ENCODE results near the gene RUNDC3A. TPM values are rescaled to one million over a fixed set of nuclear protein-coding genes. Genes with fewer than 3 reads are reported as not detected.

Gene RUNDC3A
- under 1 TPM in 1 of 2 donors, not detected in 1; 0.81 TPM for total RNA-seq

DNA sequence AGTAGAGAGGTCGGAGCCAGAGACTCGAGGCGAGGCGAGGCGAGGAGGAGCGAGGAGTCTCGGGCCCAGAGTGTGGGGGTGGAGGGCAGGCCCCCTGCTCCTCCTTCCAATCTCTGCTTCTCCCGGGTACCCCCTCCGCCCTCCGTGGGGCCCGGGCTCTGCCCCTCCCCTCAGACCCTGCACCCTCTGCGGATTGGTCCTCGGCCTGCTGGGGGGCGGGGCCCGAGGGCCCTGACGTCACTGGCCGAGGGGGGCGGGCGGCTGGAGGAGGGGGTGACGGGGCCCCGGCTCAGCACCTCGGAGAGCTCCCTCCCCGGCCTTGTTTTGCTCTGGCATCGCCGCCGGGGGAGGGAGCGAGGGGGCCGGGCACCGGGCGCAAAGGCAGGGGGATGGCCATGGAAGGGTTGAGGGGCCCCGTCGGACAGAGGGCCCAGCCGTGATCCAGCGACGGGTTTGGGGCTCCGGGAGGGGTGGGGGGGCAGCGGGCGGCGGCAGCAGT, at the start of gene RUNDC3A:
Gene RUNDC3A (plus strand): TSS at position 282 of the 499 bp plus-strand sequence. CDS start 232 bp downstream, outside the sequence.
- peak; percentile 30 for DNase-seq (ENCODE audit: low spot score)
- Histone ChIP-seq H3K9me3 (no peaks in the 10 kb centered on the region), H3K4me1 (ENCODE audit: control insufficient read depth in 1 of 2, low read depth in 2 of 2) (peaks cover 7 to 16% of the 10 kb centered on the region in 2 donors), H3K4me3 (peak within 1 kb of the TSS; percentile 65), H3K27me3 (replicated peaks; ENCODE audit: insufficient read depth) (no peaks in the 10 kb centered on the region), H3K27ac (no peak within 1 kb of the TSS), H3K36me3 (no peaks in the 10 kb centered on the region)
- TF ChIP-seq, protein P1, sequence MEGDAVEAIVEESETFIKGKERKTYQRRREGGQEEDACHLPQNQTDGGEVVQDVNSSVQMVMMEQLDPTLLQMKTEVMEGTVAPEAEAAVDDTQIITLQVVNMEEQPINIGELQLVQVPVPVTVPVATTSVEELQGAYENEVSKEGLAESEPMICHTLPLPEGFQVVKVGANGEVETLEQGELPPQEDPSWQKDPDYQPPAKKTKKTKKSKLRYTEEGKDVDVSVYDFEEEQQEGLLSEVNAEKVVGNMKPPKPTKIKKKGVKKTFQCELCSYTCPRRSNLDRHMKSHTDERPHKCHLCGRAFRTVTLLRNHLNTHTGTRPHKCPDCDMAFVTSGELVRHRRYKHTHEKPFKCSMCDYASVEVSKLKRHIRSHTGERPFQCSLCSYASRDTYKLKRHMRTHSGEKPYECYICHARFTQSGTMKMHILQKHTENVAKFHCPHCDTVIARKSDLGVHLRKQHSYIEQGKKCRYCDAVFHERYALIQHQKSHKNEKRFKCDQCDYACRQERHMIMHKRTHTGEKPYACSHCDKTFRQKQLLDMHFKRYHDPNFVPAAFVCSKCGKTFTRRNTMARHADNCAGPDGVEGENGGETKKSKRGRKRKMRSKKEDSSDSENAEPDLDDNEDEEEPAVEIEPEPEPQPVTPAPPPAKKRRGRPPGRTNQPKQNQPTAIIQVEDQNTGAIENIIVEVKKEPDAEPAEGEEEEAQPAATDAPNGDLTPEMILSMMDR (IDR thresholded peaks at IDR 0.05), result no peak
- peak; percentile 36 for ATAC-seq (ENCODE audit: insufficient number of reproducible peaks, low FRiP score, low read depth)

DNA sequence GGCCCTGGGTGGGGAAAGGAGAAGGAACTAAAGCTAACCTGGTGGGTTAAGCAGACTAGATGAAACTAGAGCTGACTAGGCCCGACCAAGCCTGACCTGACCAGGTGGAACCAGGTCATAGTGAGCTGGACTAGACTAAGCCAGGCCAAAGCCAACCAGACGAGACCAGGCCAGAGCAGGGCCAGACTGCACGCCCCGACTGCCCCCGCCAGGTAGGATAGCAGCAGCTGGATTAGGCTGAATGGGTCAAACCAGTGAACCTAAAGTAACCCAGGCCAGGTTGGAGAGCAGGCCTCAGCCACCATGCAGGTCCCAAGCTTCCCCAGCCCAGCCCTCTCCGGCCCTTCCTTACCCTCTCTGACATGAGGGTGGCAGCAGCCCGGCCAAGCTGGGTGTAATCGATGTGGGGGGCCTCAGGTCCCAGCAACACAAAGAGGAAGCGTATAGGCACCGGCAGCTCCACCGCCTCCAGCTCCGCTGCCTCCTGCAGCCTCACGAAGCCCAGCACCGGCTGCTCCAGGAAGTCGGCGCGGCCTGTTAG, 49.5 kb upstream of the RUNDC3A start:
- DNase-seq (ENCODE audit: low spot score) (no peak), ATAC-seq (ENCODE audit: insufficient number of reproducible peaks, low FRiP score, low read depth) (no peak)
- no peak overlapping the region for H3K27ac ChIP-seq
- no peak overlapping the region for H3K4me3 ChIP-seq
- no peaks in the 10 kb centered on the region for H3K27me3 ChIP-seq (replicated peaks; ENCODE audit: insufficient read depth)
- TF ChIP-seq, protein P1 (IDR thresholded peaks at IDR 0.05), result no peak
- H3K36me3 ChIP-seq, result no peaks in the 10 kb centered on the region
- H3K9me3 ChIP-seq, result no peaks in the 10 kb centered on the region
- no peaks in the 10 kb centered on the region for H3K4me1 ChIP-seq (ENCODE audit: control insufficient read depth in 1 of 2, low read depth in 2 of 2)

DNA sequence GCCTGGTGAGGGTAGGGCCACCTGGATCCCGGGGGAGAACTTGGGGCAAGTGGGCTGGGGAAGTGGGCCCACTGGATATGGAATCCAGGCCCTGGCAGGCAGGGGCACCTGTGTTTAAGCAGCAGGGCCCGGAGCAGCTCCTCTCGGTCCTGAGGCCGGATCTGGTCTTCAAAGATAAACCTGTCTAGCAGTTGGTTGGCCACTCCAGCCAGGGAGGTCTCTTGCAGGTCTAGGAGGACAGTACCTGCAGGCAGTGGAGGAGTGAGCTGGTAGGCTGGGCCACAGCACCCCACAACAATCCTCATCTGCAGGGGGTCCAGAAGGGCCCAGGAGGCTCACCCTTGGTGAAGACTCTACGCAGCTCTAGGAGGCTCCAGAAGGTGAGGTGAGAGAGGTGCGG, 48.1 kb upstream of the RUNDC3A start:
- Histone ChIP-seq H3K36me3 (no peaks in the 10 kb centered on the region), H3K4me3 (no peak overlapping the region), H3K27ac (no peak overlapping the region), H3K4me1 (ENCODE audit: control insufficient read depth in 1 of 2, low read depth in 2 of 2) (no peaks in the 10 kb centered on the region), H3K27me3 (replicated peaks; ENCODE audit: insufficient read depth) (no peaks in the 10 kb centered on the region), H3K9me3 (no peaks in the 10 kb centered on the region)
- DNase-seq (ENCODE audit: low spot score), result no peak
- ATAC-seq (ENCODE audit: insufficient number of reproducible peaks, low FRiP score, low read depth), result no peak
- TF ChIP-seq, protein P1 (IDR thresholded peaks at IDR 0.05), result no peak

DNA sequence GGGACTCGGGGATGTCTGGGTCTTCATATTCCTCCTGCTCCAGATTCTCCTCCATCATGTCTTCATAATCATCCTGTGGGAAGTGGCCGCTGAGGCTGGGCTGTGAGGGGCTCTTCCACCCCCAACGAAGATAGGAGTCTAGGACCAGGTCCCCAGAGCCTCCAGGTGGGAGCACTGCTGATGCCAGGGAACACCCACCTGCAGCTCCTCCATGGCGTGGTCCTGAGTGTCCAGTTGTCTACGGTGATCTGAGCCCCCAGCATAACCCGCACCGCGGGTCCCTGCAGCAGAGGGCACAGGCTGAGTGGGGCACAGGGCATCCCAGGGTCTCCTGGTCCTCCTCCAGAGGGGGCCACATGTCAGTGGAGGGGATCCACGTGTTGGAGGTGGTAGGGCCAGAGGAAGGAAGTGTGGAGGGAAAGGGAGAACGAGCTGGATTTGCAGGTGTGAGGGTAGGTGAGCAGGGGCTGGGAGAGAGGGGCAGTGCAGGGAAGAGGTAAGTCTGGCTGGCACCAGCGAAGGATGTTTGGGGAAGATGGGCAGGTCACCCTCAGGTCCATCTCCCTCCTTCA, 45.7 kb upstream of the RUNDC3A start:
- H3K36me3 ChIP-seq, result no peaks in the 10 kb centered on the region
- no peak for ATAC-seq (ENCODE audit: insufficient number of reproducible peaks, low FRiP score, low read depth)
- no peak overlapping the region for H3K27ac ChIP-seq
- H3K4me1 ChIP-seq (ENCODE audit: control insufficient read depth in 1 of 2, low read depth in 2 of 2), result no peaks in the 10 kb centered on the region
- TF ChIP-seq, protein P1 (IDR thresholded peaks at IDR 0.05), result no peak
- no peak for DNase-seq (ENCODE audit: low spot score)
- no peak overlapping the region for H3K4me3 ChIP-seq
- H3K9me3 ChIP-seq, result no peaks in the 10 kb centered on the region
- no peaks in the 10 kb centered on the region for H3K27me3 ChIP-seq (replicated peaks; ENCODE audit: insufficient read depth)

DNA sequence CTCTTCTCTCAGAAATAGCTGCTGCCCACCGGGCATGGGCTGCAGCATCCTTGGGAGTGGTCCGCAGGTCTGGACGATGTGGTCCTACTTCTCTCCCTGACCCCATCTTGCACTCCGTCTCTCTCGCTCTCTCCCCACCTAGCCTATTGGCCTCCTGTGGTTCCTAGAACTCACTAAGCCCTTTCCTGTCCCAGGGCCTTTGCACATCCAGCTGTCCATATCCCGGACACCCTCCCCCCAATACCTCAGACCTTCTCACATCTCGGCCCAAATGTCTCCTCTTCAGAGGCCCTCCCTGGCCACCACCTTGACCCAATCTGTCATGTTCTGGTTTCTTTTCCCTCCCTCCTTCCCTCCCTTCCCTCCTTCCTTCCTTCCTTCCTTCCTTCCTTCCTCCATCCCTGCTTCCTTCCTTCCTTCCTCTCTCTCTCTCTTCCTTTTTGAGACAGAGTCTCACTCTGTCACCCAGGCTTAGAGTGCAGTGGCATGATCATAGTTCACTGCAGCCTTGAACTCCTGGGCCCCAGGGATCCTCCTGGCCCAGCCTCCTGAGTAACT, 45.0 kb upstream of the RUNDC3A start:
- Histone ChIP-seq H3K36me3 (no peaks in the 10 kb centered on the region), H3K4me3 (no peak overlapping the region), H3K4me1 (ENCODE audit: control insufficient read depth in 1 of 2, low read depth in 2 of 2) (no peaks in the 10 kb centered on the region), H3K27me3 (replicated peaks; ENCODE audit: insufficient read depth) (no peaks in the 10 kb centered on the region), H3K27ac (no peak overlapping the region), H3K9me3 (no peaks in the 10 kb centered on the region)
- no peak for ATAC-seq (ENCODE audit: insufficient number of reproducible peaks, low FRiP score, low read depth)
- TF ChIP-seq, protein P1 (IDR thresholded peaks at IDR 0.05), result no peak
- DNase-seq (ENCODE audit: low spot score), result no peak

Measured in thoracic aorta (tissue), 2 donors.